Choroid plexus epithelial cell (primary cell): ENCODE data around the gene AHSA1.

Source experiments
- DNase-seq: peaks from one replicate; pipeline ENCODE4 v3.0.0-alpha.2; 2010; ENCODE audit warnings: low read depth
- H3K4me3 ChIP-seq: 2 replicates; pipeline ENCODE4 v1.5.1; 2011; ENCODE audit warnings: low read depth, mild to moderate bottlenecking, control low read depth, low read length, moderate library complexity
- TF ChIP-seq, protein P1 (sequence below): conservative IDR thresholded peaks from 2 replicates; pipeline ENCODE4 v1.5.1; 2011; ENCODE audit warnings: low read depth, mild to moderate bottlenecking, control low read depth, inconsistent platforms, low read length, moderate library complexity

Gene AHSA1

DNA sequence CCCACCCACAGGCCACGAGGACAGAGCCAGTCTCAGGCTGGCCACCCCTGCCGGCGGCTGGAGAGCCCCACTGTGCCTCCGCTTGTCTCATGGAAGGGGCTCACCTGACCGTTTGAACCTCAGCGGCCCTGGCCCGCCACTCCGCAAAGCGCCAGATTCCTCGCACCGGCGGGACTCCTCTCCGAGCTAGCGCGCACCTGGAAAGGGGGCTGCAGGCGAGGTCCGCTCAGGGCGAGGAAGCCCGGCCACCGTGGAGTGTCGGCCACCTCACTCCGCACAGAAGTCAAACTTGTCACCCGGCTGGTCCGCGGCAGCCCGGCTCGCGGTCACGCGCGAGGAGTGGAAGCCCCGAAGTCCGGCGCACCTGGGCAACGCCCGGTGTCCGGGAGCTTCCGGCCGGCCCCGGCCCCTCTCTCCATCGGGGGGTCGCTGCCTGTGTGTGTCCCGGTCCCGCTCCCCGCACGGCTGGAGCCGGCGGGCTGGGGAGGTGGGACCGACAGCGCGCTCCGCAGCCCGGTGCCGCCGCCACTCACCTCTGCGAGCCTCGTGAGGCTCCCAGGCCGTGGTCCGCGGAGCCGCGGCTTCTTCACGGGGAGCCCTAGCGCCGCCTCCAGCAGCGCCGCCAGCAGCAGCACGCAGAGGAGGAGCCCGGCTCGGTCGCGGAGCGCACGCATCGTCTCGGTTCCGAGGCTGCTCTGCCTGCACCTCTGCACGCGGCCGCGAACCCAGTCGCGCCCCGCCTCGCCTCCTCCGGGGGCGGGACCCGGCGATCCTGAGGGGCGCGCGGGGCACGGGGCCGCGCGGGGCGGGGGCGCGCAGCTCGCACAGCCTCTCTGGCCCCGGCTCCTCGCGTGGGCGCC is 40.5 kb downstream of the AHSA1 start, which contains the start of gene ISM2:
ISM2 (minus strand) TSS at position 697 of the 860 bp plus-strand sequence; CDS start at position 674, 23 bp downstream.
- H3K4me3 ChIP-seq, result peak within 1 kb of the TSS; percentile 51
- TF ChIP-seq, protein P1, sequence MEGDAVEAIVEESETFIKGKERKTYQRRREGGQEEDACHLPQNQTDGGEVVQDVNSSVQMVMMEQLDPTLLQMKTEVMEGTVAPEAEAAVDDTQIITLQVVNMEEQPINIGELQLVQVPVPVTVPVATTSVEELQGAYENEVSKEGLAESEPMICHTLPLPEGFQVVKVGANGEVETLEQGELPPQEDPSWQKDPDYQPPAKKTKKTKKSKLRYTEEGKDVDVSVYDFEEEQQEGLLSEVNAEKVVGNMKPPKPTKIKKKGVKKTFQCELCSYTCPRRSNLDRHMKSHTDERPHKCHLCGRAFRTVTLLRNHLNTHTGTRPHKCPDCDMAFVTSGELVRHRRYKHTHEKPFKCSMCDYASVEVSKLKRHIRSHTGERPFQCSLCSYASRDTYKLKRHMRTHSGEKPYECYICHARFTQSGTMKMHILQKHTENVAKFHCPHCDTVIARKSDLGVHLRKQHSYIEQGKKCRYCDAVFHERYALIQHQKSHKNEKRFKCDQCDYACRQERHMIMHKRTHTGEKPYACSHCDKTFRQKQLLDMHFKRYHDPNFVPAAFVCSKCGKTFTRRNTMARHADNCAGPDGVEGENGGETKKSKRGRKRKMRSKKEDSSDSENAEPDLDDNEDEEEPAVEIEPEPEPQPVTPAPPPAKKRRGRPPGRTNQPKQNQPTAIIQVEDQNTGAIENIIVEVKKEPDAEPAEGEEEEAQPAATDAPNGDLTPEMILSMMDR, result no peak
- peak; percentile 42 for DNase-seq

DNA sequence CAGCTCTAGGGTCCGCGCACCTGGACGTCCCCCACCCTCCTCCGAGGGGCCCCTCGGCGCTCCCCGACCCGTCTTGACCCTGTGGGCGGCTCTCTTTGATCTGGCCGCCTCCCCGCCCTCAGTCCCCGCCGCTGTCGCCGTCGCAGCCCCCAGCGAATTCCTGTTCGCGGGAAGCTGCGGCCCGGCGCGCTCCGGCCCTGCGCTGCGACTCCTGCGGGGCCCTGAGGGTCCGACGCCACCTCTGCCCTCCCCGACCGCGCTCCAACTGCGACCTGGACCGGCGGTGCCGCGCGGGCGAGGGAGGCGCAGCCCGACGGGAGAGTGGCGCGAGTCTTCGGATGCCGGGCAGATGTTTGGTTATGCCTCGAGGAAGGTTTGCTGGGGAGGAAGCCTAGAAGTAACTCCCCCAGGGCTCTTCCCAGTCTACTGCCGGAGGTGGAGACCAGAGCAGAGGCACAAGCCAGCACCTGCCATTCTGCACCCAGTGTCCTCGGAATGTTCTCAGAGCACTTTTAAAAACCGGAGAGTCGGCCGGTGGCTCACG is 41.2 kb downstream of the AHSA1 start:
- DNase-seq, result no peak
- TF ChIP-seq, protein P1, result no peak
- peak overlapping the region; percentile 51 for H3K4me3 ChIP-seq

DNA sequence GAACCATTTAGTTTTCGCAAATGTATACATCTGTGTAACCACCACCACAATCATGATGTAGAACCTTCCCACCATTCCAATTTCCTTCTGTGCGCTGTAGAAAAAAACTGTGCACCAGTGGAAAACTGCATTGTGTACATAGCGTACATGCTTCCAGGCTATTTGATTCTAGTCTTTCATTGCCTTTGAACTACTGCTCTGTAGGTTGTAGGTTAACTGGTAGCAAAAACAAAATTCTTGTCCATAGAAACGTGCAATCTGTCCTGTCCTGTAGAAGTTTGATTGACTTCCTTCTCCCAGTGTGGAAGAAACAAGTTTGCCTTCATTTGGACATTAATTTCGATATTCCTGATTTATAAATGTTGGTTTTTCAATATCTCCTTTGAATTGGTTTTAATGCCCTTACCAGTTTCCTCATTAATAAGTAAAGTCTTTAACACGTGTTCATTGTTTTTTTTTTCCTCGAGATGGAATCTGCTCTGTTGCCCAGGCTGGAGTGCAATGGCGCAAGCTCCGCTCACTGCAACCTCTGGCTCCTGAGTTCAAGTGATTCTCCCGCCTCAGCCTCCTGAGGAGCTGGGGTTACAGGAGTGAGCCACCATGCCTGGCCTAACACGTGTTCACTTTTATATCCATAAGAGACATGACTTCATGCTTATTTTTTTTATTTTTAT is 44.4 kb downstream of the AHSA1 start:
- H3K4me3 ChIP-seq, result no peak overlapping the region
- DNase-seq, result no peak
- TF ChIP-seq, protein P1, result no peak

DNA sequence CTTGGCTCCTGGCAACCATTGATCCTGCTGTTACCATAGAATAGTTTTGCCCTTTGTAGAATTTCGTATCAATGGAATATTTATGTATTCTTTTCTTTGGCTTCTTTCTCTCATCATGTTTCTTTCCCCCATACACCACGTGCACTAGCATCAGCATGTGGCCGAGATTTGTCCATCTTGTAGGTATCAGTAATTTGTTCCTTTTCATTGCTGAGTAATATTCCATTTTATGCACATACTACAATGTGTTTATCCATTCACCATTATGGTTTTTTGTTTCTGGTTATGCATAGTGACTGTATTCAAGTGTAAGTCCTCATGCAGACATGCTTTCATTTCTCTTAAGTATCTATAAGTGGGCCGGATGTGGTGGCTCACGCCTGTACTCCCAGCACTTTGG is 45.2 kb downstream of the AHSA1 start:
- H3K4me3 ChIP-seq, result no peak overlapping the region
- TF ChIP-seq, protein P1, result no peak
- no peak for DNase-seq

DNA sequence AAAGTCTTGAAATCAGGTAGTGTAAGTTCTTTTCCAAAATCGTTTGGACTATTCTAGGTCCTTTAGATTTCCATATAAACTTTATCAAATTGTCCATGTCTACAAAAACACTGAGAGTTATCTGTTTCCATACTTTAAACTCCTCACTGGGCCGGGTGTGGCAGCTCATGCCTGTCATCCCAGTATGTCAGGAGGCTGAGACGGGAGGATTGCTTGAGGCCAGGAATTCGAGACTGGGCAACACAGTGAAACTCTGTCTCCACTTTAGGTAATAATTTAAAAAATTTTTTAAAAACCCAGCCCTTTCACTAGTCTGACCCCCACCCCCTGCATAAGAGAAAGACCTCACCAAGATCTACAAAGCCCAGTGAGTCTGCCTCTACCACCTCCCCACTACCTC is 47.1 kb downstream of the AHSA1 start:
- no peak for DNase-seq
- no peak overlapping the region for H3K4me3 ChIP-seq
- TF ChIP-seq, protein P1, result no peak

DNA sequence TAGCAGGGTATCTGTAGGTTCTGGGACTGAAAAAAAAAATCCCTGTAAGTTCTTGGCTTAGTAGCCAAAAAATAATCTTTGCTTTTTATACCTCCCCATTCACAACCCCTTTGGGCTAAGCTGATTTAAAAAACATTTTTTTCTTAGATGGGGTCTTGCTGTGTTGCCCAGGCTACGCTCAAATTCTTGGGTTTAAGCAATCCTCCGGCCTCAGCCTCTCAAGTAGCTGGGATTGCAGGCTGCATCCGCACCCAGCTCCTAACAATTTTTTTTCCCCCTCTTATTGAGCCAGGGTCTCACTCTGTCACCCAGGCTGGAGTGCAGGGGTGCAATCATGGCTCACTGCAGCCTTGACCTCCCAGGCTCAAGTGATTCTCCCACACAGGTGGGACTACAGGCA is 49.9 kb downstream of the AHSA1 start:
- TF ChIP-seq, protein P1, result no peak
- no peak overlapping the region for H3K4me3 ChIP-seq
- no peak for DNase-seq
